A673 (cell line): ENCODE measurements around the gene CISD1. TPM values are rescaled to one million over a fixed set of nuclear protein-coding genes. Genes with fewer than 3 reads are reported as not detected.

ENCODE experiments used
- BruUV-seq: library from RNA; stranded (reverse); fragments of 400-500 nt; replicated peaks from 2 replicates; lab custom pipeline; 2021; lab: Mats Ljungman, UMichigan
- CTCF ChIA-PET: fragments of 300-600 bp; sonication (Branson Sonifier 250); formaldehyde crosslinking; loops from one replicate; lab custom pipeline; 2022; ENCODE audit warnings: antibody characterized with exemption; lab: Charles Lee
- POLR2A ChIA-PET: fragments of 300-600 bp; sonication (Branson Sonifier 250); formaldehyde crosslinking; loops from one replicate; lab custom pipeline; 2022; ENCODE audit warnings: antibody characterized with exemption; ENCODE audit not compliant: low non-redundant PET; lab: Charles Lee
- DNase-seq: peaks from one replicate; pipeline ENCODE4 v3.0.0-alpha.2; 2015; ENCODE audit warnings: low spot score
- H3K27ac ChIP-seq: fragments of 200-600 bp; sonication (generic); 2 replicates; pipeline ENCODE4 v1.5.1; 2016; ENCODE audit warnings: mixed run types, low read depth, mild to moderate bottlenecking, mixed read lengths, antibody characterized with exemption, low read length; ENCODE audit not compliant: poor library complexity, severe bottlenecking
- H3K27me3 ChIP-seq: fragments of 200-600 bp; sonication (generic); replicated peaks from 2 replicates; pipeline ENCODE4 v1.6.1; 2017; ENCODE audit warnings: mixed run types, low read depth, mild to moderate bottlenecking, mixed read lengths, antibody characterized with exemption, low read length; ENCODE audit not compliant: insufficient read depth, poor library complexity
- H3K36me3 ChIP-seq: fragments of 200-600 bp; sonication (generic); 2 replicates; pipeline ENCODE4 v1.6.1; 2016; ENCODE audit warnings: mixed run types, mild to moderate bottlenecking, mixed read lengths, antibody characterized with exemption, low read length; ENCODE audit not compliant: insufficient read depth, poor library complexity, severe bottlenecking
- H3K4me1 ChIP-seq: fragments of 200-600 bp; sonication (generic); 2 replicates; pipeline ENCODE4 v1.6.1; 2017; ENCODE audit warnings: mixed run types, mild to moderate bottlenecking, mixed read lengths, antibody characterized with exemption, low read length; ENCODE audit not compliant: insufficient read depth, poor library complexity, severe bottlenecking
- H3K4me3 ChIP-seq: fragments of 200-600 bp; sonication (generic); 2 replicates; pipeline ENCODE4 v1.5.1; 2016; ENCODE audit warnings: low read depth, mixed run types, mild to moderate bottlenecking, mixed read lengths, low read length; ENCODE audit not compliant: poor library complexity, severe bottlenecking
- H3K9me3 ChIP-seq: fragments of 200-600 bp; sonication (generic); 2 replicates; pipeline ENCODE4 v1.6.1; 2016; ENCODE audit warnings: mixed run types, low read depth, mild to moderate bottlenecking, mixed read lengths, antibody characterized with exemption, low read length; ENCODE audit not compliant: poor library complexity, severe bottlenecking
- CTCF ChIP-seq: fragments of 300-800, 200-600 bp; sonication (generic); conservative IDR thresholded peaks from 2 replicates; pipeline ENCODE4 v1.5.1; 2017; ENCODE audit warnings: low read depth, mild to moderate bottlenecking, antibody characterized with exemption, low read length, moderate library complexity, mixed read lengths
- EZH2 ChIP-seq: fragments of 200-600 bp; sonication (generic); IDR thresholded peaks from 2 replicates; pipeline ENCODE4 v1.6.1; 2017; ENCODE audit warnings: borderline replicate concordance, low read depth, mild to moderate bottlenecking, mixed read lengths, antibody characterized with exemption, low read length; ENCODE audit not compliant: poor library complexity, severe bottlenecking
- intact Hi-C: fragments of 100-400 bp; cut with micrococcal nuclease; formaldehyde crosslinking; loops from one replicate; pipeline ENCODE4 v1.10.0; 2022; ENCODE audit not compliant: unreplicated experiment
- total RNA-seq: library from RNA; stranded (reverse); gene quantifications from 2 replicates; pipeline ENCODE4 v1.2.3, GENCODE V29; 2021

Gene CISD1
- total RNA-seq, 1 experiment from 2014 or later, result 64.5 TPM

DNA sequence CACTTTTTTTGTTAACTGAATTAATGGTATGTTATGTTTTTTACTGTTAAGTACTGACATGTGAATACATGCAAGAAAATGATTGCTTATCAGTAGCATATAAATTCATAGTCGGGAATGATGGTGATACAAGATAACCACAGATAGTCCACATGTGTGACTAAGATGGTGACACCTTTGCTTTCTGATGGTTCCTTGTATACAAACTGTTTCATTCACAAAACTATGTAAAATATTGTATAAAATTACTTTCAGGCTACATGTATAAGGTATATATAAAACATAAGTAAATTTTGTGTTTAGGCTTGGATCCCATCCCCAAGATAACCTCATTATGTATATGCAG lies 10.0 kb downstream of the CISD1 start:
- CTCF ChIA-PET, result no interaction called here
- POLR2A ChIA-PET, result no interaction called here
- intact Hi-C loops, result no loop called here
- Histone ChIP-seq H3K27me3 (no peaks in the 10 kb centered on the region), H3K9me3 (no peaks in the 10 kb centered on the region), H3K4me3 (no peak overlapping the region), H3K4me1 (peaks cover 36% of the 10 kb centered on the region), H3K36me3 (peaks cover 23% of the 10 kb centered on the region), H3K27ac (no peak overlapping the region)
- BruUV-seq, result no TSS peak
- no peak for DNase-seq
- TF ChIP-seq CTCF (no peak), EZH2 (no peak)

DNA sequence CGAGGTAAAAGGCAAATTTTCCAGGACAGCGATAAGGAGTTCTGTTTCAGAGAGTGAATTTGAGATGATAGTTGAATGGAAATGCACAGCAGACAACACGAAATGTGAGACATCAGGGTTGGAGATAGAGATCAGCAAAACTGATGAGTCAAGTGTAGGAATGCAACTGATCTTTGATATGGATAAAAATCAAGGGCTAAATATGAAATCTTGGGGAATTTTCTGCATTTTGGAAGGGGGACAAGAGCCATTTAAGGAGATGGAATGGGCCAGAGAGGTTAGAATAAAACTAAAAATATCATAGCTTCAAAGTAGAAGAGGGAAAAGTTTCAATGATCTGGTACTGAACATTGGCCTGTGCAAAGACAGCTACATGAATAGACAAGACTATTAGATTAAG lies 11.5 kb downstream of the CISD1 start:
- TF ChIP-seq EZH2, result no peak
- no peak for TF ChIP-seq CTCF
- H3K4me3 ChIP-seq, result no peak overlapping the region
- peaks cover 23% of the 10 kb centered on the region for H3K36me3 ChIP-seq
- H3K27ac ChIP-seq, result no peak overlapping the region
- ChIA-PET POLR2A (no interaction called here), CTCF (no interaction called here)
- peaks cover 24% of the 10 kb centered on the region for H3K4me1 ChIP-seq
- H3K27me3 ChIP-seq, result no peaks in the 10 kb centered on the region
- no TSS peak for BruUV-seq
- no peak for DNase-seq
- no peaks in the 10 kb centered on the region for H3K9me3 ChIP-seq
- intact Hi-C loops, result no loop called here

DNA sequence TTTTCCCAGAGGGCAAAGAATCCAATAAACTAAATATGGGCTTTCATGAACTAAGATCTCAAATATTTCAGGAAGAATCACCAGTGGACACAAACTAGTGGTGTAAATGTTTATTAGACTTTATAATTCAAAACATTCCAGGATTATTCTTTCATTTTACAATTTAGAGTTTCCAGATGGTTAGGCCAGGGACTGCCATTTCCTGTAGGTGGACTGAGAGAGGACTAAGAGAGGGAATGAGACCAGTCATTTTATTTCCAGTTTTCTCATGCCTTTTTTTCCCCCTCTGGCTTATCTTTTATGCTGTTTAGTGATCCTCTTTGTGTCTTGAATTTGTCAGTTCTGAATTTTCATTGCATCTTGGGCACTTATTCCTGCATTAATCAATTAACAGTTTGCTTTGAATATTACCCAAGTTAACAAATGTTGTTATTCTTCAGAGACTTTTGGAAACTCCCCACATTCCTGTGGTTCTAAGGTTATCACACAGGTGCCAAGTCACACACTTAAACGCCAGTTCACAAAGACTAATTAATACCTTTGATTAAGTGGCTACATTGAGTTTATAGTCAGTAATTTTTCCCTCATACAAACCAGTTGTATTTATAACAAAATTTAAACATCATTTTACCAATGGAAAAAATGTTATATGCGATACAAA lies 12.3 kb downstream of the CISD1 start:
- POLR2A ChIA-PET, result no interaction called here
- CTCF ChIA-PET, result no interaction called here
- Histone ChIP-seq H3K4me3 (no peak overlapping the region), H3K27me3 (no peaks in the 10 kb centered on the region), H3K36me3 (peaks cover 23% of the 10 kb centered on the region), H3K27ac (no peak overlapping the region), H3K4me1 (peaks cover 18% of the 10 kb centered on the region), H3K9me3 (no peaks in the 10 kb centered on the region)
- BruUV-seq, result no TSS peak
- no peak for DNase-seq
- intact Hi-C loops, result no loop called here
- TF ChIP-seq CTCF (no peak), EZH2 (no peak)
